GM21447 (cell line): ENCODE results near the gene MANF.
"Not testable (repeated sequence)": the region's sequence is repeated elsewhere in the genome, so short reads cannot be mapped to it uniquely, and the experiment has no call there.

Experiments used
- ATAC-seq: cut with Tn5 transposase; IDR thresholded peaks from one replicate; pipeline ENCODE4 v1.9.1; 2021; ENCODE audit not compliant: unreplicated experiment

Gene MANF

GRCh38 chr3:51371943-51372557 lies 13.0 kb upstream of the MANF start:
- no peak for ATAC-seq

GRCh38 chr3:51373658-51374421 lies 11.3 kb upstream of the MANF start:
- no peak for ATAC-seq

- no peak for ATAC-seq
These were observed 10.6 kb upstream of the MANF start for GRCh38 chr3:51374456-51374855.

- ATAC-seq = no peak
These were observed 10.0 kb upstream of the MANF start for GRCh38 chr3:51375136-51375535.

- no peak for ATAC-seq
These were observed 9.5 kb upstream of the MANF start for GRCh38 chr3:51375571-51375970.

GRCh38 chr3:51378065-51378464 lies 7.0 kb upstream of the MANF start:
- no peak for ATAC-seq

GRCh38 chr3:51378726-51379125 lies 6.4 kb upstream of the MANF start:
- ATAC-seq = no peak

GRCh38 chr3:51379301-51379700 lies 5.8 kb upstream of the MANF start:
- no peak for ATAC-seq

- ATAC-seq = no peak
These were observed 5.2 kb upstream of the MANF start for GRCh38 chr3:51379746-51380455.

- ATAC-seq = no peak
These were observed 4.3 kb upstream of the MANF start for GRCh38 chr3:51380601-51381332.

- no peak for ATAC-seq
These were observed 3.8 kb upstream of the MANF start for GRCh38 chr3:51381333-51381705.

- no peak for ATAC-seq
These were observed 2.9 kb upstream of the MANF start for GRCh38 chr3:51382076-51382745.

- no peak for ATAC-seq
These were observed 2.0 kb upstream of the MANF start for GRCh38 chr3:51382947-51383578.

GRCh38 chr3:51384055-51384725 lies 901 bp upstream of the MANF start:
- ATAC-seq = peak; percentile 21

- ATAC-seq = no peak
These were observed 565 bp downstream of the MANF start for GRCh38 chr3:51385621-51386091.

- ATAC-seq = no peak
These were observed 1.2 kb downstream of the MANF start for GRCh38 chr3:51386159-51386851.

- ATAC-seq = no peak
These were observed 1.8 kb downstream of the MANF start for GRCh38 chr3:51386852-51387229.

- not testable (repeated sequence) for ATAC-seq
These were observed 2.2 kb downstream of the MANF start for GRCh38 chr3:51387281-51387680.
